HFFc6 (cell line): ENCODE data around the gene APBB2. TPM values are rescaled to one million over a fixed set of nuclear protein-coding genes. Genes with fewer than 3 reads are reported as not detected.
A peak's percentile ranks its signal among the peaks of the same experiment; 100 is the strongest.
"Not testable (repeated sequence)": the region's sequence is repeated elsewhere in the genome, so short reads cannot be mapped to it uniquely, and the experiment has no call there.

Experiments used
- DNase-seq: peaks from one replicate; pipeline ENCODE4 v3.0.0-alpha.2; 2018
- H3K27ac Mint-ChIP-seq: 2 replicates; pipeline ENCODE4 v1.8.0; 2020; ENCODE audit warnings: mild to moderate bottlenecking, mixed read lengths
- H3K27me3 Mint-ChIP-seq: 2 replicates; pipeline ENCODE4 v1.8.0; 2021; ENCODE audit warnings: mild to moderate bottlenecking, moderate library complexity, mixed read lengths; ENCODE audit not compliant: insufficient read depth
- H3K36me3 Mint-ChIP-seq: 2 replicates; pipeline ENCODE4 v1.8.0; 2021; ENCODE audit warnings: low read depth, mixed read lengths
- H3K4me1 Mint-ChIP-seq: 2 replicates; pipeline ENCODE4 v1.8.0; 2020; ENCODE audit warnings: low read depth, mixed read lengths
- H3K4me3 Mint-ChIP-seq: 2 replicates; pipeline ENCODE4 v1.8.0; 2020; ENCODE audit warnings: mild to moderate bottlenecking, moderate library complexity, mixed read lengths
- H3K9me3 Mint-ChIP-seq: 2 replicates; pipeline ENCODE4 v1.8.0; 2020; ENCODE audit warnings: mild to moderate bottlenecking, mixed read lengths
- CTCF ChIP-seq: fragments of 200-600 bp; sonication (generic); IDR thresholded peaks from 2 replicates; pipeline ENCODE4 v1.5.0; 2021; ENCODE audit warnings: antibody characterized with exemption, mild to moderate bottlenecking
- total RNA-seq, 6 experiments: library from RNA; stranded (reverse); fragmentation: NEBNext Ultra II Directional; extraction: Animal tissue kit (Norgen Biotek cat#: 25700); gene quantifications; 2 replicates in 1 of 6; 3 replicates in 5 of 6; pipeline ENCODE4 v1.2.3, GENCODE V29; 2021

Gene APBB2
- total RNA-seq, 6 experiments from 2014 or later = 32.4 to 45.5 (median 35.8) TPM

GRCh38 chr4:41155194-41155830 is 59.0 kb downstream of the APBB2 start:
- H3K4me3 Mint-ChIP-seq = peak overlapping the region; percentile 83
- no peaks in the 10 kb centered on the region for H3K27me3 Mint-ChIP-seq
- peaks cover 74% of the 10 kb centered on the region for H3K4me1 Mint-ChIP-seq
- TF ChIP-seq CTCF = no peak
- DNase-seq = peak; percentile 71
- H3K27ac Mint-ChIP-seq = peak overlapping the region; percentile 78
- no peaks in the 10 kb centered on the region for H3K9me3 Mint-ChIP-seq
- H3K36me3 Mint-ChIP-seq = peaks cover 17% of the 10 kb centered on the region

- DNase-seq = peak; percentile 34
- no peaks in the 10 kb centered on the region for H3K9me3 Mint-ChIP-seq
- peak overlapping the region; percentile 78 for H3K27ac Mint-ChIP-seq
- peak; percentile 28; the same call in 1 of the 2 replicates for TF ChIP-seq CTCF
- H3K36me3 Mint-ChIP-seq = peaks cover 19% of the 10 kb centered on the region
- H3K4me3 Mint-ChIP-seq = peak overlapping the region; percentile 83
- no peaks in the 10 kb centered on the region for H3K27me3 Mint-ChIP-seq
- peaks cover 70% of the 10 kb centered on the region for H3K4me1 Mint-ChIP-seq
Measured at GRCh38 chr4:41154814-41155177, 59.5 kb downstream of the APBB2 start.

- Mint-ChIP-seq H3K4me3 (peak overlapping the region; percentile 83), H3K4me1 (peaks cover 70% of the 10 kb centered on the region), H3K36me3 (peaks cover 22% of the 10 kb centered on the region)
Measured at GRCh38 chr4:41154010-41154813, 60.1 kb downstream of the APBB2 start.

GRCh38 chr4:41150401-41150800 is 63.9 kb downstream of the APBB2 start:
- no peaks in the 10 kb centered on the region for H3K9me3 Mint-ChIP-seq
- H3K27me3 Mint-ChIP-seq = no peaks in the 10 kb centered on the region
- DNase-seq = no peak
- peaks cover 17% of the 10 kb centered on the region; the same call in 1 of the 2 replicates for H3K36me3 Mint-ChIP-seq
- H3K4me1 Mint-ChIP-seq = peaks cover 69% of the 10 kb centered on the region
- TF ChIP-seq CTCF = no peak
- no peak overlapping the region for H3K4me3 Mint-ChIP-seq
- no peak overlapping the region for H3K27ac Mint-ChIP-seq

More at GRCh38 chr4:41154010-41154813, 60.1 kb downstream of the APBB2 start:
- TF ChIP-seq CTCF = no peak
- no peaks in the 10 kb centered on the region for H3K27me3 Mint-ChIP-seq
- H3K9me3 Mint-ChIP-seq = no peaks in the 10 kb centered on the region
- no peak for DNase-seq
- peak overlapping the region; percentile 78 for H3K27ac Mint-ChIP-seq

- Mint-ChIP-seq H3K36me3 (peaks cover 17% of the 10 kb centered on the region; the same call in 1 of the 2 replicates), H3K27ac (peak overlapping the region; percentile 19; the same call in 1 of the 2 replicates), H3K4me1 (peaks cover 69% of the 10 kb centered on the region)
- H3K27me3 Mint-ChIP-seq, DNase-seq, H3K4me3 Mint-ChIP-seq, H3K9me3 Mint-ChIP-seq: not testable (repeated sequence)
Measured at GRCh38 chr4:41149568-41149967, 64.8 kb downstream of the APBB2 start.

GRCh38 chr4:41148931-41149330 is 65.4 kb downstream of the APBB2 start:
- Mint-ChIP-seq H3K36me3 (peaks cover 17% of the 10 kb centered on the region; the same call in 1 of the 2 replicates), H3K4me3 (no peak overlapping the region), H3K27ac (no peak overlapping the region), H3K4me1 (peaks cover 69% of the 10 kb centered on the region), H3K27me3 (no peaks in the 10 kb centered on the region), H3K9me3 (no peaks in the 10 kb centered on the region)
- TF ChIP-seq CTCF = no peak
- no peak for DNase-seq
